B cell (primary cell): ENCODE data around the gene AOPEP.

Experiments
- CTCF ChIP-seq: fragments of 200-600 bp; IDR thresholded peaks from one replicate; pipeline ENCODE4 v1.8.0; 2022; ENCODE audit warnings: antibody characterized with exemption, mild to moderate bottlenecking
- EZH2 ChIP-seq: IDR thresholded peaks from 2 replicates; pipeline ENCODE4 v1.6.1; 2012; ENCODE audit warnings: borderline replicate concordance, low read depth, mild to moderate bottlenecking, moderate library complexity, low read length; ENCODE audit not compliant: insufficient read depth, poor library complexity, severe bottlenecking

DNA sequence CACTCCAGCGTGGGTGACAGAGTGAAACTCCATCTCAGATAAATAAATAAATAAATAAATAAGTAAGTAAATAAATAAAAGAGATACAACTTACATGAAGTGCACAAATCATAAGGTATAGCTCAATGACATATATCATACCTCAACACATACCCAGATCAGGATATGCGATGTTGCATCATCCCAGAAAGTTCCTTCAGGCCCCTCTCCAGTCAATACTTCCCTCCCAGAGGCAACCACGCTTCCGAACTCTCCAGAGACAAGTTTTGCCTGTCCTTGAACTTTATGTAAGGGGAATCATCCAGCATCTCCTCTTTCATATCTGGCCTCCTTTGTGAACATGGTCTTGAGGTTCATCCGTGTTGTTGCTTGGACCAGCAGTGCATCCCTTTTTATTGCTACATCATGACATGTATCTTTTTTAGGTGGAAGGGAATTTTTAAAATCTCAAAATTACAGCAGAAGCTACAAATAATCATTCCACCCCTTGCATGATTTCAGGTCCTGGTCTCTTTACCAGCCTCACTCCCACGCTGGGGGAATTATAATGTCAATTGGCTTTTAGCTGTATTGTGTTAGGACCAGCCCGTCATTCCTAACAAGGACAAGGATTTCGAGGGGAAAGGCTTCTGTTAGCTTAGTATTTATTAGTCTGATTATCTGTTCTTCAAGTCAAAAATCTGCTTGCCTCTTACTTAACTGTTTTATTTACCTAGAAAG lies 32.9 kb upstream of the AOPEP start:
- TF ChIP-seq CTCF, result no peak
- no peak for TF ChIP-seq EZH2
